Keratinocyte (primary cell): ENCODE data around the gene SENP7. TPM values are rescaled to one million over a fixed set of nuclear protein-coding genes. Genes with fewer than 3 reads are reported as not detected.
A peak's percentile ranks its signal among the peaks of the same experiment; 100 is the strongest.

Experiments used
- DNase-seq: peaks from one replicate; pipeline ENCODE4 v3.0.0-alpha.2; 2011; ENCODE audit warnings: low read depth, missing footprints, low spot score
- FAIRE-seq: peaks from 2 replicates; lab custom pipeline; 2011; peaks lifted over from hg19 to GRCh38; lab: Jason Lieb, UNC
- H2AFZ ChIP-seq: 2 replicates; pipeline ENCODE4 v1.6.0; 2012; ENCODE audit warnings: low read length, control low read depth, inconsistent platforms; ENCODE audit not compliant: control insufficient read depth
- H3K27ac ChIP-seq: 2 replicates; pipeline ENCODE4 v1.5.1; 2011; ENCODE audit warnings: low read length; ENCODE audit not compliant: control insufficient read depth, insufficient read depth
- H3K27me3 ChIP-seq: 3 replicates; pipeline ENCODE4 v1.6.0; 2011; ENCODE audit warnings: low read length; ENCODE audit not compliant: control insufficient read depth, insufficient read depth; ENCODE audit errors: extremely low read depth
- H3K36me3 ChIP-seq, 2 experiments: 2 replicates in 1 of 2; 3 replicates in 1 of 2; pipeline ENCODE4 v1.5.1; 2011; ENCODE audit warnings: low read length in 2 of 2, mild to moderate bottlenecking in 1 of 2; ENCODE audit not compliant: control insufficient read depth in 2 of 2, insufficient read depth in 2 of 2; ENCODE audit errors: extremely low read depth in 1 of 2
- H3K4me1 ChIP-seq: 3 replicates; pipeline ENCODE4 v1.5.1; 2011; ENCODE audit warnings: low read length; ENCODE audit not compliant: control insufficient read depth, insufficient read depth; ENCODE audit errors: extremely low read depth
- H3K4me2 ChIP-seq: 3 replicates; pipeline ENCODE4 v1.6.0; 2011; ENCODE audit warnings: low read depth, low read length; ENCODE audit not compliant: control insufficient read depth, insufficient read depth; ENCODE audit errors: extremely low read depth
- H3K4me3 ChIP-seq, 3 experiments: fragments of 200-600 bp in 1 of 3; sonication (generic) in 1 of 3; 2 replicates in 2 of 3; 3 replicates in 1 of 3; pipeline ENCODE4 v1.5.1; 2011 to 2016; ENCODE audit warnings: low read length in 3 of 3, mild to moderate bottlenecking in 3 of 3, control low read depth in 2 of 3, inconsistent platforms in 1 of 3, low read depth in 1 of 3, mixed read lengths in 1 of 3, mixed run types in 1 of 3, moderate library complexity in 1 of 3; ENCODE audit not compliant: control insufficient read depth in 2 of 3, insufficient read depth in 2 of 3; ENCODE audit errors: extremely low read depth in 1 of 3
- H3K79me2 ChIP-seq: 2 replicates; pipeline ENCODE4 v1.6.0; 2012; ENCODE audit warnings: low read length; ENCODE audit not compliant: control insufficient read depth, insufficient read depth
- H3K9ac ChIP-seq: 3 replicates; pipeline ENCODE4 v1.6.0; 2011; ENCODE audit warnings: low read length; ENCODE audit not compliant: control insufficient read depth, insufficient read depth; ENCODE audit errors: extremely low read depth
- H3K9me1 ChIP-seq: 3 replicates; pipeline ENCODE4 v1.6.0; 2011; ENCODE audit warnings: low read length; ENCODE audit not compliant: control insufficient read depth, insufficient read depth; ENCODE audit errors: extremely low read depth
- H3K9me3 ChIP-seq: 2 replicates; pipeline ENCODE4 v1.5.1; 2012; ENCODE audit warnings: low read depth, low read length; ENCODE audit not compliant: control insufficient read depth
- H4K20me1 ChIP-seq: 3 replicates; pipeline ENCODE4 v1.6.0; 2011; ENCODE audit warnings: low read length; ENCODE audit not compliant: control insufficient read depth, insufficient read depth; ENCODE audit errors: extremely low read depth
- EZH2 ChIP-seq: IDR thresholded peaks from one replicate; pipeline ENCODE4 v1.6.1; 2012; ENCODE audit warnings: inconsistent platforms, mild to moderate bottlenecking, low read length, moderate library complexity
- dilution Hi-C: fragments of 300-500 bp; cut with MboI; formaldehyde crosslinking; loops from one replicate; pipeline ENCODE4 v1.7.0; 2020; ENCODE audit warnings: low sequenced_read_pairs; ENCODE audit not compliant: extremely low pct_ligation_motif_present
- polyA plus RNA-seq, 5 experiments: library from polyadenylated mRNA; depleted of rRNA in 3 of 5; stranded (reverse) in 3 of 5; stranded (forward) in 1 of 5; unstranded in 1 of 5; fragments of >200 nt; gene quantifications; 1 replicate in 1 of 5; 2 replicates in 3 of 5; 3 replicates in 1 of 5; pipeline versions ENCODE4 v1.2.1 to v1.2.3, GENCODE V29; 2011 to 2012; ENCODE audit warnings: missing spikeins in 2 of 5, low read depth in 1 of 5, low replicate concordance in 1 of 5
- TF ChIP-seq, protein P1 (sequence below), 3 experiments: IDR thresholded peaks in 1 of 3; conservative IDR thresholded peaks in 1 of 3; optimal IDR thresholded peaks in 1 of 3; 2 replicates in 2 of 3; 3 replicates in 1 of 3; pipeline versions ENCODE3 to v1.5.1; 2011; ENCODE audit warnings: low read length in 3 of 3, mild to moderate bottlenecking in 3 of 3, moderate library complexity in 2 of 3, control low read depth in 1 of 3, inconsistent platforms in 1 of 3; ENCODE audit not compliant: insufficient read depth in 2 of 3; ENCODE audit errors: extremely low read depth in 1 of 3

SENP7 gene
- polyA plus RNA-seq, 1 donor (not counting 4 experiments of a cell fraction or from before 2014, with no cell fraction given), result 7.4 TPM

GRCh38 chr3:101303836-101304235, 209.2 kb downstream of the SENP7 start:
- Histone ChIP-seq H4K20me1 (no peaks in the 10 kb centered on the region), H3K36me3 (no peaks in the 10 kb centered on the region), H3K27ac (no peak overlapping the region), H3K4me2 (no peak overlapping the region), H3K27me3 (no peaks in the 10 kb centered on the region), H3K9me3 (no peaks in the 10 kb centered on the region), H2AFZ (no peak overlapping the region), H3K9me1 (no peaks in the 10 kb centered on the region), H3K4me3 (no peak overlapping the region), H3K9ac (no peak overlapping the region), H3K4me1 (peaks cover 3% of the 10 kb centered on the region), H3K79me2 (no peaks in the 10 kb centered on the region)
- TF ChIP-seq, protein P1, sequence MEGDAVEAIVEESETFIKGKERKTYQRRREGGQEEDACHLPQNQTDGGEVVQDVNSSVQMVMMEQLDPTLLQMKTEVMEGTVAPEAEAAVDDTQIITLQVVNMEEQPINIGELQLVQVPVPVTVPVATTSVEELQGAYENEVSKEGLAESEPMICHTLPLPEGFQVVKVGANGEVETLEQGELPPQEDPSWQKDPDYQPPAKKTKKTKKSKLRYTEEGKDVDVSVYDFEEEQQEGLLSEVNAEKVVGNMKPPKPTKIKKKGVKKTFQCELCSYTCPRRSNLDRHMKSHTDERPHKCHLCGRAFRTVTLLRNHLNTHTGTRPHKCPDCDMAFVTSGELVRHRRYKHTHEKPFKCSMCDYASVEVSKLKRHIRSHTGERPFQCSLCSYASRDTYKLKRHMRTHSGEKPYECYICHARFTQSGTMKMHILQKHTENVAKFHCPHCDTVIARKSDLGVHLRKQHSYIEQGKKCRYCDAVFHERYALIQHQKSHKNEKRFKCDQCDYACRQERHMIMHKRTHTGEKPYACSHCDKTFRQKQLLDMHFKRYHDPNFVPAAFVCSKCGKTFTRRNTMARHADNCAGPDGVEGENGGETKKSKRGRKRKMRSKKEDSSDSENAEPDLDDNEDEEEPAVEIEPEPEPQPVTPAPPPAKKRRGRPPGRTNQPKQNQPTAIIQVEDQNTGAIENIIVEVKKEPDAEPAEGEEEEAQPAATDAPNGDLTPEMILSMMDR (optimal IDR thresholded peaks at IDR 0.05 in 1 of 3, IDR thresholded peaks at IDR 0.05 in 1 of 3, conservative IDR thresholded peaks at IDR 0.05 in 1 of 3; ENCODE audit: extremely low read depth in 1 of 3, insufficient read depth in 2 of 3, low read length in 3 of 3), result no peak
- TF ChIP-seq EZH2, result no peak
- dilution Hi-C loops, result no loop called here
- DNase-seq (no peak), FAIRE-seq (no peak)

DNA sequence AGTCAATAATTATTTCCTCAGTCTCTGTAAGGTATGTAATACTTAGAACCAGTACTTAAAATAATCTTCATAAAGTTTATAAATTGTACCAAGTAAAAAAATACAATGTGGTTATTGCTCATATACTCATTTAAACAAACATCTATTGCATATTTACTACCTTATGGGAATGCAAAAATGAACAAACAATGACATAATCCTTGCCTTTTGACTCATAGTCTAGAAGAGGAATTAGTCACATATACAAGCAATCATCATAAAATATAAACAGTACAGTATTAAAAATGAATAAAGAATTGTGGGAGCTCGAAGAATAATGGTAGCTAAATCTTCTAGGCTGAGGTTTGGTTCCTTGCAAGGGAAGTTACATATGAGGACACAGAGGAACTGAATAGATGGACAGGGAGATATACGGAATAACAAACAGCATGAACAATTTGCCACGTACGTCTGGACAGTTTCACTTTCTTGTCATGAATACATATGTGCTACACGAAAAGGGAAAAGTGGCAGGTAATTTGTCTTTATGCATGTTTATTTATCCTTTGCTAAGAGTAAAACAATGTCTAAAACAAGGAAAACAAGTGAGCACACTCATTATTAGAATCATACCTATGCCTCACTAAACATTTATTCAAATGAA, 209.8 kb downstream of the SENP7 start:
- peak overlapping the region in 1 of 3 experiments; percentile 22 for H3K4me3 ChIP-seq
- H3K79me2 ChIP-seq, result no peaks in the 10 kb centered on the region
- H3K27ac ChIP-seq, result peak overlapping the region; percentile 12
- H3K9ac ChIP-seq, result no peak overlapping the region
- TF ChIP-seq, protein P1 (optimal IDR thresholded peaks at IDR 0.05 in 1 of 3, IDR thresholded peaks at IDR 0.05 in 1 of 3, conservative IDR thresholded peaks at IDR 0.05 in 1 of 3; ENCODE audit: extremely low read depth in 1 of 3, insufficient read depth in 2 of 3, low read length in 3 of 3), result no peak
- TF ChIP-seq EZH2, result no peak
- DNase-seq (no peak), FAIRE-seq (no peak)
- no peaks in the 10 kb centered on the region for H3K9me1 ChIP-seq
- H3K9me3 ChIP-seq, result no peaks in the 10 kb centered on the region
- no peaks in the 10 kb centered on the region for H4K20me1 ChIP-seq
- H3K4me1 ChIP-seq, result peaks cover 3% of the 10 kb centered on the region
- dilution Hi-C loops, result no loop called here
- H3K27me3 ChIP-seq, result no peaks in the 10 kb centered on the region
- peak overlapping the region; percentile 49 for H2AFZ ChIP-seq
- H3K36me3 ChIP-seq, result no peaks in the 10 kb centered on the region
- peak overlapping the region; percentile 59 for H3K4me2 ChIP-seq
